Hypothalamus (tissue), 51 donors: ENCODE data around the gene BPGM.

Experiments used
- DNase-seq, 51 donors: peaks; one replicate each; lab custom pipeline; 2025; lab: John Stamatoyannopoulos, UW

BPGM gene

DNA sequence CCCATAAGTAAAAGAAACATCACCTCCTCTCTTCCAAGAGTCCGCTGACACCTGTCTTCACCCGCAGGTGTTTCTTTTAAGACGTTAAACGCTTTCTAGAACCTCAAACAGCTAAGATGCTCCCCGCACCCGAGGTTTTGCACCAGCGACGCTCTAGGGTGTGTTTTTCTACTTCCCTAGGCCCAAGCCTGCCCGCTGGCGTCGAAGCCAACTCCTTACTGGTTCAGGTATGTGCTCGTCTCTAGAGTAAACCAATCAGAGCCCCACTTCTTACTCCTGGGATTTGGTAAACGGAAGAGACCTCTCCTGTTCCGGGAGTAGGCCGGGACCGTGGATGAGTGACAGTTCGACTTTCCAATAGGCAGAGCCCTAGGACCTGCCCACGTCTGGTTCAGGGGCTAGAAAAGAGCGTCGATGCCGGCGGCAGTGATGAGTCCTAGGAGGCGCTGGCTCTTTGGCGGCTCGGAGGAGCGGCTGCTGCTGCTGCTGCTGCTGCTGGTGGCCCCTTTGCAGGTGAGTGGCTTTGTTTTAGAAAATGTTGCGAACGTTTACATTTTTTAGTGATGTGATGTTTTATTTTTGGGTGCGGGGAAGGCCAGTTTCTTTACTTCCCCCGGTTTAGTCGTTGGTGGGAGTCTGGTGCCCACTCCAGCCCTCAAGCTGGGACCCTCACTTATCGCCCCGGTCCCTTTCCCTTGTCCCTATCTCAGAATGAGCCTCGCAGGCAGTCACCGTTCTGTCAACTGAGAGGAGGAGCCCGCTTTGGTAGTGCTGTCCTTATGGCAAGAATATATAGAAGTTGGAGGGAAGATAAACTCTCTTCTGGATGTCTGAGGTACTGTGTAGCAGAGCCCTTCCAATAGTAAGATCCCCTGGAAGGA, at the start of gene BPGM:
TSS of gene BPGM (plus strand) at position 429 of the 881 bp plus-strand sequence. CDS start 14,655 bp downstream, outside the sequence.
- peak; percentile 34 to 99 (median 95) for DNase-seq

DNA sequence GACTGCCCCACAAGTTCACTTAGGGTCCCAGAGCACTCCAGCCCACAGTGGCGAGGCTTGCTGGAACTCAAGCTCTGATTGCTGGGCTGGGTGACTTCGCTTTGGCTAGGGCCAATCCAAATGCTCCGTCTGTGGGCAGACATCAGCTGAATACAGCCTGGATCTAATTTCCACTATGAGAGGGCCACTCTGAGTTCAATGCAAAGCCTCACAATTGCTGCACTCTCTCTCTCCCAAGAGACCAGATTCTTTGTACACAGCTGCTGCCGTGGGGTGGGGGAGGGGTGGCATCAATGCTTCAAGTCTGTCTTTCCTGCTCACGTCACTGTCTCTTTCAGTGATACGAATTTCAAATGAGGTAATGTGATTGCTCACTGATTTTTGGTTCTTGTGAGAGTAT, 47.3 kb upstream of the BPGM start:
- peak in 33 of 51 donors; percentile 2 to 85 (median 38) for DNase-seq

- no peak for DNase-seq
Measured at GRCh38 chr7:134601459-134601858, 45.2 kb upstream of the BPGM start.

GRCh38 chr7:134602881-134603451, 43.7 kb upstream of the BPGM start:
- peak in 9 of 51 donors; percentile 2 to 40 (median 10) for DNase-seq

DNA sequence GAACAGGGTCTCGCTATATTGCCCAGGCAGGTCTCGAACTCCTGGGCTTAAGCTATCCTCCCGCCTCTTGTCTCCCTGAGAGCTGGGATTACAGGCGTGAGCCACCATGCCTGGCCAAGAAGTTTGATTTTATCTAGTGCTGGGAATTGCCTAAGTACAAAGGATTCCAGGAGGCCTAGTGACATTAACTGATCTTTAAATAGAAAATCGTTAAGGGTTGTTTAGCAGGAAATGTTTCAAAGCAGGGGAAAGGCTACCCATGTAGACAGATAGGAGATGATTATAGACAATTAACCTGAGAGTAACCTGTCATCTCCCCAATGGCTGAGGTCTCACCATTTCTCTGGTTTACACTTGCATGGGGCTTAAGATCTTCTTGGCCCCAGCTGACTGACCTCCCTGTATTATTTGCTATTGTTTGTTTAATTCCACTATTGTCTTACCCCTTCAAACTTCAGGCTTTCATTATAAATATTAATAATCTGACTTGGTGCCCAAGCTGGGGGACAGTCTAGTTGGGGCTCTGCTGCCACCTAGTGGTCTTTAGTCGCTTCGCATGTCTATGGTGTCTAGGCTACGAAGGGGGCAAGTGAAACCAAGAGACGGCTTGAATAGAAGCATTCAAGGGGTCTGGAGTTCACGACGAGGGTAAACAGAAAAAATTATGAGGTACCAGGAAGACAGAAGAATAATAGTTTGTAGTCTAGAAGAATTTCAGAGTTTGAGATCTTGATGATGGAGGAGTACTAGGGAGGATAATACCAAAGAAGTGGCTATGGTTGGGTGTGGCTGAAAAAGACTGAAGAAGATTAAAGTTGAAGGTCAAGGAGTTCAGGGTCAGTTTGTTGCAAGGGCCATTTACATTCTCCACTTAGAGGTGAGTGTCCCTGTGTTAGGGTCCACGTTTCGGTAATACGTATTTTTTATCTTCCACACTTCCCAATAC, 40.4 kb upstream of the BPGM start:
- DNase-seq: peak in 38 of 51 donors; percentile 3 to 79 (median 34)

- DNase-seq: no peak
Measured at GRCh38 chr7:134611611-134612151, 35.0 kb upstream of the BPGM start.

DNA sequence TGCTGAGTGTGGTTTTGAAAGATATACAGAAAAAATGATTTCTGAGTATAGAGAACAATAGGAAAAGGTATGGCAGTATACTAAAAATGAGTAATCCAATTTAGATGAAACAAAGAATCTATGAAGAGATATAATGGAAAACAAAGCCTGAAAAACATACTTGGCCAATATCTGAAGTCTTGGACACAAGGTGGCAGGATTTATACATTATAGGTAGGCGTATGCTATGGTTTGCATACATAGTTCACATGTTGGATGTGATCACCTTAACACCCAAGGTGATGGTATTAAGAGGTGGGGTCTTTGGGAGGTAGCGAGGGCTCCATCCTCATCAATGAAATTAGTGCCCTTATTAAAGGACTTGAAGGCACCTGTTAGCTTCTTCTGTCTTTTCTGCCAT, 34.5 kb upstream of the BPGM start:
- no peak for DNase-seq

DNA sequence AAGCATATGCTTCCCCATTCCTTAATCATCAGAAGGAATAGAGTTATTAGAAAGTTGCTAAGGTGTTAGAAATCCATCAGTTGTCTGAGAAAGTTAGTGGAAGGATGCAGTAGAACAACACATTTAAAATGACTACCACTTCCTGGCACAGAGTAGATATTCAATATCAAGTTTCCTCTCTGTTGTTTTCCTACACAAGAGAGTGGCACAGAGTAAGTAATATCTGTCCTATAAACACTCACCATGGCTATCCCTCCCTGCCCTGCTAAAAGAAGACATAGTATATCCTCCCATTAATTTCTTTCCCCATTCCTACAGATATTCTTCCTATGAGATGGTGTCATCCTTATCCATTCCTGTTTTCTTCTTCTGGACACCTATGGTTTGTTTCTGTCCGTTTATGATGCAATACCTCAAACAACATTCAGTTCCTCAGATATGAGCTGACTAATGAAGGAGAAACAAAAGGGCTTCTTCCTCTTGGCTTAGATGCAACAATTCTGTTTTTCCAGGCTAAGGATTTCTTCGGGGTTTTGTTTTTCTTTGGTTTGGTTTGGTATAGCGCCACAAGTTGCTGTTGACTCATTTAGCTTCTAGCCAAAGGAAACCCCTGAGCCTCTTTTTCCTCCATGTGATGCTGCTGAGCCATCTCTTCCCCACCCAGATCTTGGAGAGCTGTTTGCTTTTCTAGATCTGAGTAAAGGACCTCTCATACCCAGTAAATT, 32.9 kb upstream of the BPGM start:
- DNase-seq: no peak

- DNase-seq: no peak
Measured at GRCh38 chr7:134616611-134617010, 30.0 kb upstream of the BPGM start.

- DNase-seq: no peak
Measured at GRCh38 chr7:134618756-134619530, 27.7 kb upstream of the BPGM start.

DNA sequence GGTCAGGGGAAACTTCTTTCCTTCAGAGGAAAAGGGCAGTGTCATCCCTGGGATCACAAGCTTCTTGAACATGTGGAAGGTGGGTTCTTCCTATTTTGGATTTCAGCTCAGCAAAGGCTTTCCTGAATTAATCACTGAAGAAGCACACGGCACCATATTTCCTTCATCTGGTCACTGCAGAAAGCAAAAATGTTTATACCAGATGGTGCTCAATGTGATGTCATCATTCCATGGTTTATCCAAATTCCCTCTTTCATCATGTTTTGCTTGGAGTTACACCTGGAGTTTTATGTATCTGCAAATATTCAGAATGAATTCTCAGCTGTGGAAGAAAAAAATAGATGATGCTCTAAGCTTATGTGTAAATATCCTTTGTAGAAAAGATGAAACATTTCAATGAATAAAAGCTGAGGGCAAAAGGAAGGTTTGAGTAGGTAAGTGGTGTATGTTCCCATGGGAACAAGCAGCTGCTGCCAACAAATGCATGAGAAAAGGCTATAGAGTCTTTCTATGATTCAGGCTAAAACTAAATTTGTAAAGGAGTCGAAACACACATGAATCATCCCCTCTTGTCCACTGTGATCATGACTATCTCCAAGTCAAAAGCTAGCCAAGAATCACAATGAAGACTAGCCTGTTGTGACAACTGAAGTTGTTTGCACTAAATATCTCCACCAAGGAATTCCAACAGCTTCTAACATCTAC, 26.9 kb upstream of the BPGM start:
- no peak for DNase-seq

GRCh38 chr7:134622303-134622995, 24.2 kb upstream of the BPGM start:
- no peak for DNase-seq

- no peak for DNase-seq
Measured at GRCh38 chr7:134623193-134623592, 23.5 kb upstream of the BPGM start.

GRCh38 chr7:134625550-134625949, 21.1 kb upstream of the BPGM start:
- DNase-seq: no peak

GRCh38 chr7:134627109-134627774, 19.4 kb upstream of the BPGM start:
- no peak for DNase-seq

DNA sequence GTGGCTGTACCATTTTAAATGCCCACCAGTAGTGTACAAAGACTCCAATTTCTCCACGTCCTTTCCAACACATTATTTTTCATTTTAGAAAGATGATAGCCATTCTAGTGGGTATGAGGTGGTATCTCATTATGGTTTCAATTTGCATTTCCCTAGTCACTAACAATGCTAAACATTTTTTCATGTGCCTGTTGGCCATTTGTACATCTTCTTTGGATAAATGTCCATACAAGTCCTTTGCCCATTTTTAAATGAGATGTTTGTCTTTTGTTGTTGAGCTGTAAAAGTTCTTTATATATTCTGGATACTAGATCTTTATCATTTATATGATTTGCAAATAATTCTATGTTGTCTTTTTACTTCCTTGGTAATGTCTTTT, 18.9 kb upstream of the BPGM start:
- no peak for DNase-seq

DNA sequence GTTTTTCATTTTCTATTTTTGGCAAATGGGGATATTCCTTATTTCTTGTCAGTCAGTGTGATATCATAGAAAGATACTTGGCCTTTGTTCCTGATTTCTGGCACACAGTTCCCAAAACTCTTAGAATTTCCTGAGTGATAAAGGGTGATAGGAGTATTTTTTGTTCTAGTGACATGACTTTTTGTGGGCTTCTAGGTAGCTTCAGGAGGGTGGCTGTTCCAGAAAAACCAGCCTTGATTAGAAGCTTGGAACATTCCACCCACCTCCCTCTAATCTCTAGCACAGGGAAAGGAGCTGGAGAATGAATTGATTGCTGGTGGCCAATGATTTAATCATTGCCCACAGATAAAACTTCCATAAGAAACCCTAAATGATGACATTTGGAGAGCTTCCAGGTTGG, 17.2 kb upstream of the BPGM start:
- no peak for DNase-seq
